Measurements from ENCODE around the gene PPP3CA. TPM values are rescaled to one million over a fixed set of nuclear protein-coding genes. Genes with fewer than 3 reads are reported as not detected.

Gene PPP3CA
- total and polyA plus RNA-seq, 3 donors from 2014 or later: 19.1 to 44.5 (median 39.1) TPM

DNA sequence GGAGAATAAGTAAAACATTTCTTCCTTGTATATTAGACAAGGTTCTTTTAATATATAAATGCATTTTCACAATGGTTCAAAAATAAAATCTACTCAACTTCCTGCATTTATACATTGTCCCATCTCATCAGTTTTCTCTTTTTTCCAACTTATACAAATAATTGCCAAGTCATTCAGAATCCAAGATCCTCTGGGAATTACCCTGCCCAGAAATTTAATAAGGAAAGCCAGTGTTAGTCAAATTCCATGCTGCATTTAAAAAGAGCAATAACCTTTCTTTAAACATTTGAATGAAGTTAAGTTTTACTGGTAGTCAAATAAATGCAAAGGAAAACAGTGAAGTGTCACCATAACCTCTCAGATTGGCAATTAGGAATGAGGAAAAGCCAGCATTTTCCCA lies 357.9 kb downstream of the PPP3CA start:
- Histone ChIP-seq H3K9me3 (no peaks in the 10 kb centered on the region), H3K27me3 (no peaks in the 10 kb centered on the region), H3K4me3 (no peak overlapping the region), H3K36me3 (ENCODE audit: low read depth, missing control alignments) (no peaks in the 10 kb centered on the region), H3K27ac (no peak overlapping the region), H3K4me1 (no peaks in the 10 kb centered on the region)
- DNase-seq: no peak
- intact Hi-C loops (cut with DNase I; ENCODE audit: low total_unique reads): no loop called here
- TF ChIP-seq, protein P1, sequence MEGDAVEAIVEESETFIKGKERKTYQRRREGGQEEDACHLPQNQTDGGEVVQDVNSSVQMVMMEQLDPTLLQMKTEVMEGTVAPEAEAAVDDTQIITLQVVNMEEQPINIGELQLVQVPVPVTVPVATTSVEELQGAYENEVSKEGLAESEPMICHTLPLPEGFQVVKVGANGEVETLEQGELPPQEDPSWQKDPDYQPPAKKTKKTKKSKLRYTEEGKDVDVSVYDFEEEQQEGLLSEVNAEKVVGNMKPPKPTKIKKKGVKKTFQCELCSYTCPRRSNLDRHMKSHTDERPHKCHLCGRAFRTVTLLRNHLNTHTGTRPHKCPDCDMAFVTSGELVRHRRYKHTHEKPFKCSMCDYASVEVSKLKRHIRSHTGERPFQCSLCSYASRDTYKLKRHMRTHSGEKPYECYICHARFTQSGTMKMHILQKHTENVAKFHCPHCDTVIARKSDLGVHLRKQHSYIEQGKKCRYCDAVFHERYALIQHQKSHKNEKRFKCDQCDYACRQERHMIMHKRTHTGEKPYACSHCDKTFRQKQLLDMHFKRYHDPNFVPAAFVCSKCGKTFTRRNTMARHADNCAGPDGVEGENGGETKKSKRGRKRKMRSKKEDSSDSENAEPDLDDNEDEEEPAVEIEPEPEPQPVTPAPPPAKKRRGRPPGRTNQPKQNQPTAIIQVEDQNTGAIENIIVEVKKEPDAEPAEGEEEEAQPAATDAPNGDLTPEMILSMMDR (IDR thresholded peaks at IDR 0.05): no peak
- TF ChIP-seq POLR2A (IDR thresholded peaks at IDR 0.05): no peak

DNA sequence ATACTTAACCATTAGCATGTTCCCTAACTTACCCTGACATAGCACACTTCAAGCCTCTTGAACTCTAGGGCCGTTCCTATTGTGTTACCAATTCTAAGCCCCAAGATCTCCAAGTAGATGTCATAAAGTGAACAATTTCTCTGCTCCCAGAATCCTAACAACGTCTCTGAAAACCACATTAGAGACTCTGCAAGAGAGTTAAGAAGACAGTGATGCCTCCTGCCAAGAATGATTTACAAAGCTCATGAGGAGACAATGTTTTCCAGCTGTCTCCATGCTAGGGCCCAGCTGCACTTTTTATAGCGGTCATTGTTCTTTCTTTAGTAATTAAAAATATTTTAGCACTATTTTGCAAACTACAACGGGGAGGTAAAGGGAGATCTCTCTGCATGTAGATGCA lies 358.4 kb downstream of the PPP3CA start:
- Histone ChIP-seq H3K36me3 (ENCODE audit: low read depth, missing control alignments) (no peaks in the 10 kb centered on the region), H3K4me1 (no peaks in the 10 kb centered on the region), H3K27ac (no peak overlapping the region), H3K9me3 (no peaks in the 10 kb centered on the region), H3K27me3 (no peaks in the 10 kb centered on the region), H3K4me3 (no peak overlapping the region)
- WGBS, 2 donors: 61 to 75% methylated on average over 4 of the region's 4 CpGs
- no peak for DNase-seq
- TF ChIP-seq, protein P1 (IDR thresholded peaks at IDR 0.05): no peak
- no peak for TF ChIP-seq POLR2A (IDR thresholded peaks at IDR 0.05)
- intact Hi-C loops (cut with DNase I; ENCODE audit: low total_unique reads): no loop called here

DNA sequence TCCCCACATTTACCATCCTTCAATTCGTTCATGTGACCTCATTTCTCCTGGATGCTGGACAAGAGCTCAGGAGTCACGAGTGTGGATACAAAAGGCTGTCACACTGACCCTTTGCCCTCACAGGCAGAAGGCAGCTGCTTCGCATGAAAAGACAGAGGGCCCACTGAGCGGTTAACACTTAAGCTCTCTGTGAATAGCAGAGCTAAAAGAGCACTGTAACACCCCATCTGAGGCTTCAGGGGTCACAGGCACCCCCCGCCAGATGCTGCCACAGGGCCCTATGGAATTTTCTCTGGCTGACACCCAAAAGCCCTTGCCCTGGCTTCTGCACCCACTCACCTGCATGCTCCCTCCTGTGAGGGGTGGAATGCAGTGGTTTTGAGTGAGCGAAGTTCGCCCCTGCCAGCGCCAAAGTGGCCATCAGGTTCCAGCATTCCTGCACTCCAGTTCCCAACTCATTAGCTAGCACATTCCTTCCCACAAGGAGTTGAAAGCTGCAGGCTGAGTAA lies 360.9 kb downstream of the PPP3CA start:
- no peaks in the 10 kb centered on the region for H3K27me3 ChIP-seq
- TF ChIP-seq, protein P1 (IDR thresholded peaks at IDR 0.05): no peak
- no peak for TF ChIP-seq POLR2A (IDR thresholded peaks at IDR 0.05)
- no peaks in the 10 kb centered on the region for H3K9me3 ChIP-seq
- H3K4me3 ChIP-seq: no peak overlapping the region
- H3K4me1 ChIP-seq: no peaks in the 10 kb centered on the region
- no peak for DNase-seq
- intact Hi-C loops (cut with DNase I; ENCODE audit: low total_unique reads): no loop called here
- 83% methylated on average over 7 to 8 of the region's 8 CpGs for WGBS, 2 donors
- H3K27ac ChIP-seq: no peak overlapping the region
- H3K36me3 ChIP-seq (ENCODE audit: low read depth, missing control alignments): no peaks in the 10 kb centered on the region

DNA sequence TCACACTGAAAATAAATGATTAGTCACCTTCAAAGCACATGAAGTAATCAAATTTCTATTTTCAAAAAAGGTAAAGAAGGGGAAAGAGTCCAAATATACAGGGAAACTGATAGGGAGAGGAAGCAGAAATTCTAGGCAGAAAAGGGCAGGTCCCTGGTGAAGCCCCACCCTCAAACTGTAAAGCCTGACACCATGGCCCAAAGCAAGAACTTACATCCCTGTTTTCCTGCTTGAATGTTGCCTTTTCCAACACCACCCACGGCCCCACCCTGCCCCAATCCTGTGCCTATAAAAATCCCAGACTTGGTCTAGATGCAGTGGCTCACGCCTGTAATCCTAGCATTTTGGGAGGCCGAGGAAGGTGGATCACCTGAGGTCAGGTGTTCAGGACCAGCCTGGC lies 361.8 kb downstream of the PPP3CA start:
- Histone ChIP-seq H3K9me3 (no peaks in the 10 kb centered on the region), H3K4me1 (no peaks in the 10 kb centered on the region), H3K27me3 (no peaks in the 10 kb centered on the region), H3K4me3 (no peak overlapping the region), H3K27ac (no peak overlapping the region), H3K36me3 (ENCODE audit: low read depth, missing control alignments) (no peaks in the 10 kb centered on the region)
- intact Hi-C loops (cut with DNase I; ENCODE audit: low total_unique reads): no loop called here
- 90 to 97% methylated on average over 3 of the region's 3 CpGs for WGBS, 2 donors
- no peak for TF ChIP-seq POLR2A (IDR thresholded peaks at IDR 0.05)
- TF ChIP-seq, protein P1 (IDR thresholded peaks at IDR 0.05): no peak
- no peak for DNase-seq

DNA sequence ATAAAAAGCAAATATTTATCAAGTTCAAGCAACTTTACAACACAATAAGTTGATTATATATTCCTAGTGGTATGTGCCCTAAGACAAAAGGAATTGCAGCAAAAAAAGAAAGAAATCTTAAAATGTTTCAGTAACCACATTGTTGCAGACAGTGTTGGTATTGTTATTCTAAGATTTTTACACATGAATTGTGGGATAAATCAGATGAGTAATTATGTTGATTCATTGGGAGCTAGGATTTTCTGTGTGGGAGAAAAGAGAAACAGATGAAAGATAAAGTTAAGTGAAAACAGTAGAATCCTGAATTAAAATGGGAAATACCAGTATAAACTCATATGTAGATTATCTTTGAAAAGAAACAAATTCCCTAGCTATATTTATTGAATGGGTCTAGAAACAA lies 362.4 kb downstream of the PPP3CA start:
- intact Hi-C loops (cut with DNase I; ENCODE audit: low total_unique reads): no loop called here
- H3K9me3 ChIP-seq: no peaks in the 10 kb centered on the region
- no peaks in the 10 kb centered on the region for H3K36me3 ChIP-seq (ENCODE audit: low read depth, missing control alignments)
- no peak overlapping the region for H3K4me3 ChIP-seq
- no peak for TF ChIP-seq POLR2A (IDR thresholded peaks at IDR 0.05)
- TF ChIP-seq, protein P1 (IDR thresholded peaks at IDR 0.05): no peak
- H3K4me1 ChIP-seq: no peaks in the 10 kb centered on the region
- DNase-seq: no peak
- no peaks in the 10 kb centered on the region for H3K27me3 ChIP-seq
- H3K27ac ChIP-seq: no peak overlapping the region
